DMS53 treated with DMSO at 0.1 percent for 48 hours (cell line): ENCODE measurements around the gene NELFCD.
"Not testable (repeated sequence)": the region's sequence is repeated elsewhere in the genome, so short reads cannot be mapped to it uniquely, and the experiment has no call there.

Experiments used
- DNase-seq: peaks from one replicate; lab custom pipeline; 2025; ENCODE audit not compliant: unreplicated experiment; lab: John Stamatoyannopoulos, UW

The NELFCD gene

GRCh38 chr20:59023616-59024015 is 42.6 kb downstream of the NELFCD start:
- no peak for DNase-seq

- no peak for DNase-seq
These were observed 43.1 kb downstream of the NELFCD start for GRCh38 chr20:59024111-59024530.

DNA sequence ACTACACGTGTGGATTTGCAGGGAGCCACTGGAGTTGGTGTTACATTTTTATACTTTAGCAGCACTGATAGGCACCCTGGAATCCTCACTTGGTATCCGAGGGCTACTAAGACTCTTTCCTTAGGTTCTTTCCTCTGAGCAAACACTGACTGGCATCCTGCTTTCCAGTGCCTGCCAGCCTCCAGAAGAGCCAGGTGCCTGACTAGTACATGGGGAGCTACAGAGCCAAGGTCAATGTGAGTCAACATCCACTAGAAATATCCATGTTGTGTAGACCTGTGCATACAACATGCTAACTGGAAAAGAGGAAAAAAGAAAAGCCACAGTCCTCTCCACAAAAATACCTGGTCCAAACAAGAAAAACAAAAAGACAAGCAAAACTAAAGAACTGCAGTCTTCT is 44.0 kb downstream of the NELFCD start:
- DNase-seq, result no peak

DNA sequence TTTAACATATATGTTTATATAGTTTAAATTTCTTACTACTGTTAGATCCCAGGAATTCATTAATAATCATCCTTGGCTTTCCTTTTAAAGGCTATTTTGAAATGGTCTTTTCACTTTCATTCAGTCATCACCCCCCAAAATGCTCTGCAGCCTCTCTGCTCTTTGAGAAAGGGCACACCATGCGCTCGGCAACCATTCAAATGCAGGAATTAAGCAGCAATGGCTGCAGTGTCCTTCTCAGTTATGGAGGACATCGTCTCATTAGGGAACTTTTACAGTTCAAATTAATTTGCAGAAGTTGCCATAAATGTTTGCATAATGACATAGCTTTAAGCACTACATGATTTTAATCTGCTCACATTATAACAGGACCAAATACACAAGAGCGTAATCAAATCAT is 44.5 kb downstream of the NELFCD start:
- DNase-seq, result no peak

DNA sequence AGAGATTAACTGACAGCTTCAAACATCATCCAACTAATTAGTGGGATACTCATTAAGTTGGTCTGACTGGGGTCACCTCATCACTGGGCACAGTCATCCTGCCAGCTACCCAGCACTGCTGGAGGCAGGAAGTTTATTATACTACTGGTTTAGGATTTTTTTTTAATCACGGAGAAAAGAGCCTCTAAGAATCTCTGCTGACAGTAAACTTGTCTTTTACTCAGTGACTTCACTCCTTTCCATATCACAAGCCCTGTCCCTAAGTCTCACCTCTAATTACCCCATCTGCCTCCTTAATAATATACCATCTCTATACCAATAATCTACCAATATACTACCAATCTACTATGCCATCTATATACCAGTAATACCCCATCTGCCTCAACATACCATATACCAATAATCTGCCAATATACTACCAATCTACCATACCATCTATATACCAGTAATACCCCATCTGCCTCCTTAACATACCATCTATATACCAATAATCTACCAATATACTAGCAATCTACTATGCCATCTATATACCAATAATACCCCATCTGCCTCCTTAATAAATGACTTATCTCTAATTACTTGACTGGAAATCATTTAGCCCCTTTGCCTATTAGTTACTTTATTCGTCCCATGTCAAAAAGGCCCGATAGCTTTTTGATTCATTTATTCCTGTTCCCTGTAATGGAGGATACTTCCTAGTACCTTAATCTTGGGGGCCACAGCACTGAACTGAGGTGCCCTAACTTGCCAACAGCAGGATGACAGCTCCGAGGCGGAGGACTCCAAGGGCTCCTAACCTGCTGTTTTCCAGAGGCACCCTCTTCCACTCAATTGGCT is 46.1 kb downstream of the NELFCD start:
- DNase-seq, result no peak

- no peak for DNase-seq
These were observed 46.8 kb downstream of the NELFCD start for GRCh38 chr20:59027741-59028320.

GRCh38 chr20:59028812-59029211 is 47.8 kb downstream of the NELFCD start:
- DNase-seq, result no peak

- DNase-seq, result no peak
These were observed 50.0 kb downstream of the NELFCD start for GRCh38 chr20:59030911-59031563.

DNA sequence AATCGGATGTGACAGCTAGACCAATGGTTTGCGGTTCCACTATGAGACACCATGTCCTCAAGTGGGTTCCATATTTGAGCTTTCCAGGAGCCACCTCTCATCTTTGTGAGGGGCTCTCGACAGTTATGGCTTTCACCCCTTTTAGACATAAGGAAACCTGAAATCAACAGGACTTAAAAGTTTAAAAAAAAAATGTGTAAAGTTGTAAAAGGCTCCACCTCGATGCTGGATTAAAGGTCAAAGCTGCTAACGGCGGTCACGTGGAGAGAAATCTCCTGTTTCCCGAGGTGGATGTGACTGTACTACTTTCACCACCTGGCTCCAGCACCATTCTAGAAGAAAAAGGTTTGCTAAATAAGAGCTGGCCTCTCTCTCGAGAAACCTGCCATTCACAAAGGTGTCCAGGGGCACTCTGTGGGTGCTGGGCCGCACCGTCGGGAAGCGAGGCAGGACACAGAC is 50.5 kb downstream of the NELFCD start:
- no peak for DNase-seq

DNA sequence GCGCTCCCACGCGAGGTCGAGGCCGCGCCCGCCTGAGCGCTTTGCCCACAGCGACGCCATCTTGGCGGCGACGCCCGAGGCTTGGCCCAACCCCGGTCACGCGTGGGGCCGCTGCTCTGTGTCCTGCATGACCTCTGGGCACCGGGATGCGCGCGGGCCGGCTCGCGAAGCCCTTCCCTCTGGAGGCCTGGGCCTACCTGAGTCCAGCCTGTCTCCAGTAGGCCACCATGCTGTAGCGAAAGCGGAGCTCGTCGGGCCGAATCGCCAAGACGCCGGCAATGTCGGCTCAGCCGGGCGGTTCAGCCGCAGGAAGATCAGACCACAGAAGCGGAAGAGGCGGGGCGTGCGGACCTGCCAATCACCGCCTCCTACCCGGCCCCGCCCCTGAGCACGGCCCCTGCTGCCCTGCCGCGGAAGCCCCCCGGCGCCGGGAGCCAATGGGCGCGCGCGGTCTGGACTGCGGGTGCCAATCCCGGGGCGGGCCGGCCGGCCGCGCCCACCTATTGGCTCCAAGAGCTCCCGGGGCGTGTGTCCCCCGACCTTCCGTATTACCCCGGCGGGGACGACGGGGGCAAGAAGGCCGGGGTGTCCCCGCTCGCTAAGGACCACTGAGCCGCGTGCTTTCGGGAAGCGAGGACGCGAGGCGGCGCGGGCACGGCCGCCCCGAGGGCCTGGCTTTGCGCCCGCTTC is 51.1 kb downstream of the NELFCD start, which contains the start of gene ATP5F1E:
ATP5F1E (minus strand) TSS at position 313 of the 690 bp plus-strand sequence; CDS start at position 229, 84 bp downstream.
- DNase-seq, result peak; percentile 93

DNA sequence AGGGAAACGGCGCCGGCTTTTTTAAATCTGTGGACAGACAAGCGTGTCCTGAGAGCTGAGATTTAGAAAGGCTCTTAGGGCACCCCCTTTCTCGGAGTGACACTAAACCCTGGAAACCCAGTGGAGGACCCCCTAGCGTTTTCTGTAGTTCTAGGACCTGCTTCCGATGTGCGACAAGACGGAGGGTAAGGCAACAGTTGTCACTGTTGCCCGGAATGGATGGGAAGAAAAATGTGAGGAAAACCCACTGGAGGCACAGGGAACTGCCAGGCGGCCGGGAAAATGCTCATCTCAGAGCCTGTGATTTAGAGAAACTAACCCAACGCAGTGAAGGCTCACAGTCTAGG is 51.6 kb downstream of the NELFCD start:
- peak; percentile 60 for DNase-seq

- DNase-seq, result no peak
These were observed 52.0 kb downstream of the NELFCD start for GRCh38 chr20:59033093-59033492.

DNA sequence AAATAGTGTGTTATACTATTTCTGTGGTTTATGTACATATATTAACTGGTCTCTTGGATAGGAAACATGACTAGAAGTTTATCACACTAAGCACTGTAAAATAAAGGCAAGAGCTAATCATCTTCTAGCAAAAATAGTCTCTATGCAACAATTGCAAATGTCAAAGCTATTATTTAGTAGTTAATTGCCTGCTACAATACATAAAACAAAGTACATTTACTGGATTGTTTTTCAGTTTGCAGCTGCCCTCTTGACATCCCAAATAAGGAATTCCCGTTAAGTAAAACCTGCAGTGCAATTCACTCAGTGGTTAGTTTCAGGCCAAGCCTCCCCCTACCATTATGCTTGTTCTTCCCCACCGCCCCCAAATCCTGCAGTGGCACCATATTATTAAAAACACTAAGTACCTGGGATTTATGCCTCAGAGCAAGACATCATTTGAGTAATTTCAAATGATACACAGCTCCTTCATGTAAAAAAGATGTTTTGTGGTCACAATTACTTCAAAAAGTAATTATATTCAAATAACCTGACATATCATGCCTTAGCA is 52.6 kb downstream of the NELFCD start:
- DNase-seq, result no peak

- no peak for DNase-seq
These were observed 54.3 kb downstream of the NELFCD start for GRCh38 chr20:59035381-59035780.

- no peak for DNase-seq
These were observed 56.3 kb downstream of the NELFCD start for GRCh38 chr20:59037386-59037785.

DNA sequence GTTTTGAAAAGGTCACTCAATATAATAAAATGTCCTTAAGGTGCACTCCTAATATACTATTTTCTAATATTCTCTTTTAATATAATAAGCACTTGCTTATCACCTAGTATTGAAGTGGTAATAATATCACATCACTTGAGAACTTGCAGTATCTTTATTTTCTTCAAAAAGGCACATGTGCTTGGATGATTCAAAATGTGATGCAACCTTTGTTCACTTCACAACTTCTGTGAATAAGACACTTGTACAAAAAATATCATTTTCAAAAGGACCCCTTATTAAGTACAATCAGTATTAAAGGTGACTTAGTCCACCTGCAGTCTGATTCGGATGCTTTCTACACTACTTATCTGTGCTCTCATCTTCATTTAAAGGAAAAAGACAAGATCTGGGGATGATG is 58.2 kb downstream of the NELFCD start:
- DNase-seq, result no peak

DNA sequence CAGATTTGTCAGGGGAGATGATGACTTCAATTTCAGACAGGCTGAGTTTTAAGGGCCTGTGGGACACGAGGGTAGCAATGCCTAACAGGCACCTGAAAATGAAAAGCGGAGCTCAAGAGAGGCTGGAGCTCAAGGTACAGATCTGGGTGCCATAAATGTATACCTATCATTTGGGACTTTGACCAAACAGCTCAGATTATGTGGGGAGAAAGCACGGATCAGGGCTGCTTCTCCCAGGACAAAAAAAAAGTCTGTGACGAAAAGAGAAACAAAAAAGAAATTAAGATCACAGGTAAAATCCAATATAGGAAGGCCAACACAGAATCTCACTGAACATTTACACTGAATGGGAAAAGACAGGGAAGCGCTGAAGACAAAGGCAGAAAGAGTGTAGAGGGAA is 59.6 kb downstream of the NELFCD start:
- DNase-seq, result no peak

DNA sequence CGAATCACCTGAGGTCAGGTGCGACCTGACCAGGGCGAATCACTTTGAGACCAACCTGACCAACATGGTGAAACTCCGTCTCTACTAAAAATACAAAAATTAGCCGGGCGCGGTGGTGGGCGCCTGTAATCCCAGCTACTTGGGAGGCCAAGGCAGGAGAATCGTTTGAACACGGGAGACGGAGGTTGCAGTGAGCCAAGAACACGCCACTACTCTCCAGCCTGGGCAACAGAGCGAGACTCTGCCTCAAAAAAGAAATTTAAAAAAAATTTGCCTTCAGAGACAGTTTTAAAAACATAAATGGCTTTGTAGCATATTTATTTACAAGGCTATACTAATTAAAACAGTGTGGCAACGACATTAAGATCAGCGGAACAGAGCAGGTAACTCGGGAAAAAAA is 60.4 kb downstream of the NELFCD start:
- not testable (repeated sequence) for DNase-seq

DNA sequence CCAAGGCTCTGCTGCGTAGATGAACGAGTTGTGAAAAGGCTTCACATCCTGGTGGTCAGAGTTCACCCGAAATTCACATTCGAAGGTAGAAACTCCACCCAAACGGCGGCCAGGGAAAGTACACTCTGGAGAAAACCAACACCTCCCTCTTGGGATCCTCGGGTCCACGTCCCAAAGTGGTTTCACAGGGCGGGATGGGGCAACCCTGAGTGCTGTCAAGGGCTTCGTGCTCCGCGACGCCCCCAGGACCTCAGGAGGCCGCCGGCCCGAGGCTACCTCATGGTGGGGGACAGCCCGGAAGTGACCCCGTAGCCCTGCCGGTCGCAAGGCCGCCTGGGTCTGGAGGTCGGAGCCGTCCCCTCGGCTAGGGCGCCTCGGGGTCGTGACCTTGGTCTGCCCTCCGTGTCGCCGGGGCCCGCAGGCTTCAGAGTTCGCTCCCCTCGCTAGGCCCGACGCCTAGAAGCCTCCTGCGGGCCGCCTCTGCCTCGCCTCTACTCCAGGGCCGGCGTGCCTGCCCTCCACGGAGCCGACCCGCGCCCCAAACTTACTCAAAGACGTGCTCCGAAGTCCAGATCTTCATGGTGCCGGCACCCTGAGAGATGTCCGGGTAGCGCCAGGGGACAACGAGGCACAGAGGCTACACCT is 61.2 kb downstream of the NELFCD start, which contains the start of gene PRELID3B:
PRELID3B (minus strand) TSS at position 636 of the 645 bp plus-strand sequence; CDS start at position 580, 56 bp downstream.
- no peak for DNase-seq
